HK-2 (cell line): ENCODE measurements around the gene STX1A.

ENCODE experiments used
- DNase-seq: peaks from one replicate; pipeline ENCODE4 v3.0.0-alpha.2; 2018; ENCODE audit not compliant: unreplicated experiment

STX1A gene

DNA sequence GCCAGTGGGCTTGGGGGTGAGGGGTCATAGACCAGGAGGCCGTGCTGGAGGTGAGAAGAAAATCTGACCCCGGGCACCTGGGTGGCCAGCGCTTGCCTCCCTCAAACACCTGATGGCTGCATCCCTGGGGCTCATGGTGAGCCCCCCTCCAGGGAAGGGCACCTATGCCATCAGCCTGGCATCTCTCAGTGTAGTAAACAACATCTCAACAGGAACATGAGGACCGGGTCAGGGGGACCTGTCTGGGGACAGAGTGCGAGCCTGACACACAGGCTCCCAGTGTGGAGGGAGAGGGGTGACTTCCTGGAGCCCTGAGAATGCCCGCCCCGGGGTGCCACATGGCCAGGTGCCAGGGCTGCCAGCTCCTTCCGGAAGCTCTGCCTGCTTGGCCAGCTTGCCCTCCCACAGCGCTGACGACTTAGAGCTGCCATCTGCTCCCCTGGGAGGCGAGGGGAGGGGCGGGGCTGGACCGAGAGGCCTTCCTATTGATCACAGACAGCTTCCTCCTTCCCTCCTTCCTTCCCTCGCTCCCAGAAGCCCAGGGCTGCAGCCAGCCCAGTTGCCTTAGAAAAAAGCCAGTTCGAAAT lies 12.3 kb downstream of the STX1A start:
- DNase-seq, result no peak

DNA sequence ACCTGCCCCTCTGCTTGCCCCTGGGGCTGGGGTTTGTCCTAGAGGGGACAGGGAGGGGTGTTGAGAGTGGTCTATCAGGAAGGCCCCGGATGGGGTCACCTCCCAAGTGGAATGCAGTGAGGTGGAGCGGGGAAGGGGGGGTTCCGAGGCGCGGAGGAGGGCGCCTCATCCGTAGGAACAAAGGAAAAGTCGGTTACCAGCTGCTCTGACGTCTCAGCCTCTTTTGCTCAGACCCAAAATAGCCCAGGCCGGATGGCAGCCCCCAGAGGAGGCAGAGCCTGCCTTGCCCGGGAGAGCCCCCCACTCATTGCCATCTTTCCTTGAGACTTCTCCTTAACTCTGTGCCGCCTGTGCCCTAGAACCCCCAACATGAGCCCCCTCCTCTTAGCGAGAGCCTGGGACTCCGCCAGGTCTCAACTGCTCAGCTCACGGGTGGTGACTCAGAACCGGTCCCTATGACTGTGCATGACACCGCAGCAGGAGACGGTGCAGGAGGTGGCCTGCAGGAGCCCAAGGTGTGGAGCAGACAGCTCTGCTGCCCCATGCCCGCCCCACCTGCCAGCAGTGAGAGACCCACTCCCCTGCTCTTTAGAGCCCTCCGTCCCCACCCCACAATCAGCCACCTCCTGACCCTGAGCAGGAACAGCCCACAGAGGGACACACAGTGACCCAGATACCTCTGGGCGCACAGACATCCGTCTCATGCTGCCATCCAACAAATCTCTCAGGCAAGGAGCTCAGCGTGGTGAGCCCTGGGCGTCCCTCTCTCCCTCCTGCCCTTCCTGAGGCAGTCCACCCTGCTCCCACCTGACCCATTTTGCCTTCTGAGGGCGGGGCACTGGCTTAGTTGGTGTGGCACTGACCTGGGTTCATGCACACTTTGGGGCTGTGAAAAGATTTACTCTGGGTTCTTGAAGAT lies 13.1 kb downstream of the STX1A start:
- DNase-seq, result no peak

DNA sequence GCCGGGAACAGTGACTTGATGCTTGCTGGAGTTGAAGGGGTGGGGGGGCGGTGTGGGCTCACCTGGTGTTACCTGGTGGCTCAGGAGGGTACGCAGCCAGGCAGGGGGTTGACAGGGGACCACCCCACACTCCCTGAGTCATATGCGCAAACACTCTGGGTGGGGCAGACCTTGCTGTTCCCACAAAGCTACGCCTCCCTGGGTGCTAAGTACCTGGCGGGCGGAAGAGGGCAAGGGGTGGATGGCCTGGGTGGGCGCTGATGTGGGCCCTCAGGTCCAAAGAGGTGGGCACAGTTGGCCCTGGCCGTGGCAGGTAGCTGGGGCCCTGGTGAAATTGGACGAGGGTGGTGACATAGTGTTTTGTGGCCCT lies 13.9 kb downstream of the STX1A start:
- DNase-seq, result no peak

DNA sequence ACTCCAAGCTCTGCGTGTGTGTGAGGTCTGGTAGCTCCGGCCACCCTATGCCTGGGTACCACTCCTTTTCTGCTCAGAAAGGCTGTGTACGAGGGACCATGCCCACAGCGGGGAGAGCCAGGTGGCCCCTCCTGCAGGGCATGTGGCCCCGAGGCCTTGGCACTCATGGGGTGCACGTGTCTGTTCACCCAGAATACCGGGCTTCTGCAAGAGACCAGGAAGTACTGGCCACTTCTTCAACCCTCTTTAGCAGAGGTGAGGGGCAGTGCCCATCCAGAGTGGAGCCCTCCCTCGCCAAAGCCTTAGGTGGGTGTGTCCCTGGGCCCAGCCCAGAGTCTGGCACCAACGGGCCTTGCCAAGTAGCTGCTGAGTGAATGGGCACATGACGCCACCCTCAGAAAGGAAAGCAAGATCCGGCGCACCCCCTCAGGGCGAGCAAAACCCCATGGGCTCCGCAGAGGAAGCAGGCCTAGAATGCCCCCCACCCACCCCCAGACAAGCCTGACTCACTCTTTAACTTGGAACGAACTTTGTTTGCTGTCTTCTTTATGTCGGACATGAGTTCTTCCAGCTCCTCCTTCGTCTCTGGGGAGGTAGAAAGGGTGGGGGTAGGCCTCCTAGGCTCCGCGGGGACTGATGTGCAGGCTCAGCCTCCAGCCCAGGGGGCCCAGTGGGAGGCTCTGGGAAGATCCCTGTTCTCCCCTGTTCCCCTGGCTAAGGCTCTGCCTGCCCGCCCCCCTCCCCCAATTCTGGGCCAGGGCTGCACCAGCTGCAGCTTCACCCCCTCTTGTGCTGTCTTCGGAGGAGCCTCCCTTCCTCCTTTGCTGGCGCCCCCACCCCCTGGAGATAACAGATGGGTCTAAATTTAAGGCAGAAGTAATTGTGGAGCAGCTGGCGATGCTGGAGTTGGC lies 14.6 kb downstream of the STX1A start:
- DNase-seq, result no peak

DNA sequence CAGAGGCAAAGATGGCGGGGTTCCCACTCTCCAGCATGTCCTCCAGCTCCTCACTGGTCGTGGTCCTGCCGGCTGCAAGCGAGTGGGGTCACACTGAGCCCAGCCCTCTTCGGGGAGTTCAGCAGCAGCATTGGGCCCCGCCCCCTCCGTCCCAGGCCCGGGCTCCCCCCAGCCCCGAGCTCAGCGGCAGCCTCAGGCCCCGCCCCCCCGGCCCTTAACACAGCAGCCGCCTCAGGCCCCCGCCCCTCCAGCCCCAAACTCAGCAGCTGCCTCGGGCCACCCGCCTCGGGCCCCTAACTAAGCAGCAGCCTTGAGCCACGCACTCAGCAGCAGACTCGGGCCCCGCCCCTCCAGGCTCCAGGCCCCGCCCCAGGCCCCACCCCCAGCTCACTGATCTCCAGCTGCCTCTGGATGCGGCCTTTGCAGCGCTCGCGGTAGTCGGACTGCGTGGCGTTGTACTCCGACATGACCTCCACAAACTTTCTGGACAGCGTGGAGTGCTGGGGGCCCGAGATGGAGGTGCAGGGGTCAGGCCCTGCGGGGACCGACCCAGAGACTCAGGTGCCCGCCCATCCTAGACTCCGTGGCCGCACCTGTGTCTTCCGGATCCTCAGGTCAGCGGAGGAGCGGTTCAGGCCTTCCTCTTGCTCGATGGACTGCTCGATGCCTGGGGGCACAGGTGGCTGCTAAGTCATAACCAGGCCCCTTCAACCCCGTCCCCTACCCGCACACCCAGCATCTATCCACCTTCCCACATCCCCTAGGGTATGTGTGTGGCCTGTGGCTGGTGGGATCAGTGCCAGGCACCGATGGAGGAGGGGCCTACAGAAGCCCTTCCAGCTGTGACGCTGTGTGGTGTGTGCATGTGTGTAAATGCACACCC lies 15.5 kb downstream of the STX1A start:
- DNase-seq, result no peak

DNA sequence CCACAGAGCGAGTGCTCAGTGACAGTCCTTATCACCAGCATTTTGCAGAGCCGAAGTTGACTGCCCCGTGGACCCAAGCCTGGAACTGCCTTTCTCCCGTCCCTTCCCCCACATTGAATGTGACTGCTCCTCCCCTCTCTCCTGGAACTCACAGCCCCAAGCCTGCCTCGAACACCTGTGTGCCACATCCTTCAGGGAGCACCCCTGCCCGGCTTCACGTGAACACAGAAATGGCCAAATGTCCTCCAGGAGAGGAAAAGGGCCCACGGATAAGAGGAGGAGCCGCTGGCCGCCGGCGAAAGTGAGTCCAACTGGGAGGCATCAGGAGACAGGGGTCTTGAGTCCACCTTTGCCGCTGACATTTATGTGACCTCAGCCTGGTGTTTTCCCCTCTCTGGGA lies 16.2 kb downstream of the STX1A start:
- no peak for DNase-seq

DNA sequence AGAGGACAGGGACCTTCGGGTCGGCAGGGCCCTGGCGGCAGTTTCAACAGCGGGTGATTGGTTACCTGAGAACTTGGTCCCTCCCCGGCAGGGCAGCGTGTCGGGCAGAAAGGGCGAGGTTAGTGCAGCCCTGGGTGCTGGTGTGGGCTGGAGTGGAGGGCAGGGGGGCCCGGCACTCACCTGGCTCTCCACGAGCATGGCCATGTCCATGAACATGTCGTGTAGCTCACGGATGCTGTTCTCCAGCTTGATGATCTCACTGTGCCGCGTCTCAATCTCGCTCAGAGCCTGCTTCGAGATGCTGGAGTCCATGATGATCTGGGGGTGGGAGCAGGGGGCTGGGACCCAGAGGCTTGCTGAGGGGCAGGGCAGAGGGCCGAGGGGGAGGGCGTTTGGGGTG lies 16.8 kb downstream of the STX1A start:
- DNase-seq, result no peak

DNA sequence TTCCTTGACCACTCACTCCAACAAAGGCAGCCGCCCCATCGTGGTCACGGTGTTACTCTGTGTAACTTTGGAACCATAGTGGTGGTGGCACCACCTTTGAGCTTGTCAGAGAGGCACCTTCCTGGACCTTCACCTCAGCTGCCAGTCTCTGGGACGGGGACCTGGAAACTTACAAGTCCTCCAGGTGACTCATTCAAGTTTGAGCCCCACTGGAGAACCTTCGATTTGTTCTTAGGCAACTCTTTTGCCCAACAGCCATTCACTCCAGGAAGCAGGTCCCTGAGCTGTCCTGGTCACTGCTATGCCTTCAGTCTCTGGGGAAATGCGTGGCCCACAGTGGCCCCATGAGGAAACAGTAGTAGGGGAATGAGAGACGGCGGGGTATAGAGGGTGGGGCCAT lies 17.2 kb downstream of the STX1A start:
- no peak for DNase-seq

DNA sequence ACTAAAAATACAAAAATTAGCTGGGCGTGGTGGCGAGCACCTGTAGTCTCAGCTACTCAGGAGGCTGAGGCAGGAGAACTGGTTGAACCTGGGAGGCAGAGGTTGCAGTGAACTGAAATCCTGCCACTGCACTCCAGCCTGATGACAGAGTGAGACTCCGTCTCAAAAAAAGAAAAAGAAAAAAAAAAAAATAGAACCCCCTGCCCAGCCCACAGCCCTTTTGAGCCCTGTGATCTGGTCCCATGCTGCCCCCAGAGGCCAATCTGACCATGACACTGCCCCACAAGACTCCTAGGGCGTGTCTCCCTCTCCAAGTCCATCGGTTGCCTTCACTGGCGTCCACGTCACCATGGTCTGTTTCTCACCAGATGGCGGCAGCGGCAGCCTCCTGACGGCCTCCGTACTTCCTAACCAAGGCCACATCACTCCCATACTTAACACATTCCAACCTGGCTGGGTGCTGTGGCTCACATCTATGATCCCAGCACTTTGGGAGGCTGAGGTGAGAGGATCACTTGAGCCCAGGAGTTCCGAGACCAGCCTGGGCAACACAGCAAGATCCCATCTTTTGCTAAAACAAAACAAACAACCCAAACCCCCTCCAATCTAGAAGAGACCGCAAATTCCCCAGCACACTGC lies 18.0 kb downstream of the STX1A start:
- no peak for DNase-seq

DNA sequence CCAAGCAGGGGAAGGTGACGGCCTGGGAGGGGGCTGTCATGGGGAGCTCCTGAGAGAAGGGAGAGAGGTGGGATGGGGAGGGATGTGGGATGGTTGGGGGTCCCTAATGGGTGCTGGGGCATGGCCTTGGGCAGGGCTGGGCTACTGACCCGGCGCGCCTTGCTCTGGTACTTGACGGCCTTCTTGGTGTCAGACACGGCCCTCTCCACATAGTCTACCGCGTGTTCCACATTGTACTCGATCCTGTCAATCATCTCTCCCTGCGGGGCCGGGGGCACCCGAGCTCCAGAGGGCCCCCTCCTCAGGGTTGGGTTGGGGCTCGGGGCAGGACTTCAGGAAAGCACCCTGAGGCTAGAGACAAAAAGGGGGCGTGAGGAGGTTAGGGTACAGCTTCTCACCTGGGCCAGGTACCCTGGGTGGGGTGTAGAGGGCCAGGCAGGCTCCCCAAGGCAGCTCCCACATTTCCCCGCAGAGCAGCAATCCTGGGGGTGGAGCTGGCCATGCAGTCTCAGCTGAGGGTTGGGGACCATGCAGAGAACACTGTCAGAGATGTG lies 18.8 kb downstream of the STX1A start:
- no peak for DNase-seq

DNA sequence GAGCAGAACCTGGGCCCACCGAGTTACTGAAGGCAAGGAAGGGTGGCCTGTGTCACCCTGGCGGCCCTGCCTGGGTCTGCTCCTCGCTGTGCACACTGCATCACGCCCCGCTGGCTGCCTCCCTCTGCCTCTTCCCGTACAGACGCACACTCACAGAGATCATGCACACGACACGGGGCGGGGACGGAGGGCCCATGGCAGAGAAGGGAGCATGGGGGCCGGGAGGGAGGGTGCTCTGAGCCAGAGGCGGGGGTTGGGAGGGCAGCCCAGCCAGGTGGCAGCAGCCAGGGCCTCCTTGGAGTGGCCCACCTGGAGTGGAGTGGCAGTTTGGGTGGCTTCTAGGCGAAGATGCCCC lies 19.4 kb downstream of the STX1A start:
- DNase-seq, result no peak

DNA sequence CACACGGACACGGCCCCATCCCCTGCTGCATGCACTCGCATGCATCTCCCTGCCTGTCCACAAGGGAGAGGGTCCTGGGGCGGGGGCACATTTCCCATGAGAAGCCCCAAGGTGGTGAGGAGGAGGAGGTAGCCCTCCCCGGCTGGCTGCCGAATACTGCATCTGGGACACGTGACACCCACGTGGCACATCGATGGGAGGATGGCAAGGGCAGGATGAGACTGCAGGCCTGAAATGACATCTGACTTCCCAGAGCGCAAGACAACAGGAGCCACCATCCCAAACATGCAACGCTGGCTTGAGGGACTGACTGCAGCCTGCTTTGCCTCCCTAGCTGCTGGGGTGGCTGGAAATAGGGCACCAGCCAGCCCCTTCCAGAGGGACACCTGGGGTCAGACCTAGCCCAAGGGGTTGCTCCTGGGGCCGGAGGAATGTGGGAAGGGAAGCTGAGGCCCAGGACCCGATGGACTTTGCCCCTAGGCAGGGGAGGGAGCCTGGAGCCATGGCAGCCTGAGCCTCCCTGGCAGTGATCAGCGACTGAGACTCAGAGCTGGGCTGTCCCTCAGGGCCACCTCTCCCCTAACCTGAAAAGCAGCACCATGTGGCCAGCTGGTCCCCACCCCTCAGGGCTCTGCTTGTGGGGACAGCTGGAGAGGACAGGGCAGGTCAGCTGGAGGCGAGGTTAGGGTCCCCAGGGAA lies 19.9 kb downstream of the STX1A start:
- DNase-seq, result no peak

DNA sequence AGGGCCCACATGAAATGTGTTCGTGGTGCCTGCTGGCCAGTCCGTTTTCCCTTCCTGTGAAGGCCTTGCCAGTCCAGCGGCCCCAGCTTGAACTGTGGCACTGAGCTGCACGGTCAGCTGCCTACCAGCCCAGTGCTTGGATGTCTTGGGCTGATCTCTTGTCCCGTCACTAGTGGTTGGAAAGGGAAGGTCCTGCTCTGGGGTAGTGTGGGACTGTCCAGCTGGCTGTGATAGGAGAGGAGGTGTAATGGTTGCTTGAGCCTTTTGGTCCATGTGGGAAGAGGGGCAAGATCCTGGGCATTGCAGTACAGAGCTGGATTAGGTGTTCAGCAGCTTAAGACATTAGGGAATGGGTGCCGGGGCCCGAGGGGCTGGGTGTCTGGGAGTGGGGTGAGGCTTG lies 21.1 kb downstream of the STX1A start:
- DNase-seq, result no peak

DNA sequence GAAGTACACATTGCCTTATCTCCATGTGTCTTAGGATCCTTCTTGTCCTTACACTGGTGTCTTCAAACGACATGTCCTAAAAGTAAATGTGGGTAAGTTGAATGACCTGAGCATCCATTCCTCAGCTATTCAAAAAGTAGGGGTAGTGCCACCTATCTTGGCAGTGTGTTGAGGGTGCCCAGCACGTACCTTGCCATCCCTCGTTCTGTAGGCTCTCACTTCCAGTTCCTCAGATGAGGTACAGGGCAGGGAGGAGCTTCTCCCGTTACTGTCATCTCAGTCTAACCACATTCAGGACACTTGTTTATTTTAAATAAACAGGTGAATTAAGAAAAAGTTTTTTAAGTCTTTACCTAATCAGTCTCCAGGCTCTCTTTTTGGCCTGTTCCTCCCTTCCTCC lies 23.1 kb downstream of the STX1A start:
- no peak for DNase-seq

DNA sequence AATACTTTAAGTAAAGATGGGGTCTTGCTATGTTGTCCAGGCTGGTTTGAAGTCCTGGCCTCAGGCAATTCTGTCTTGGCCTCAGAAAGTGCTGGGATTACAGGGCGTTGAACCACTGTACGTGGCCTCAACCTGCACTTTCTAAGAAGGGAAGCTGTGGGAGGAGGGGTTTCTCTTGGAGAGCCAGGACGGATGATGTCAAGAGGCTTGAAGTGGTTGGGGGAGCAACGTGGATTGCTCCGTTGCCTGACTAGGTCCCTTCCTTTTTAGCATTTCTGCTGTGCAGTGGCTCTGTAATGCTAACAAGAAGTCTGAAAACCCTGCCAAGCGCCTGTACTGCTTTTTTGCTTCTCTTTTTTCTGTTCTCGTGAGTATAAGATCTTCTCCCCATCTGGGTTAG lies 28.8 kb downstream of the STX1A start:
- no peak for DNase-seq

DNA sequence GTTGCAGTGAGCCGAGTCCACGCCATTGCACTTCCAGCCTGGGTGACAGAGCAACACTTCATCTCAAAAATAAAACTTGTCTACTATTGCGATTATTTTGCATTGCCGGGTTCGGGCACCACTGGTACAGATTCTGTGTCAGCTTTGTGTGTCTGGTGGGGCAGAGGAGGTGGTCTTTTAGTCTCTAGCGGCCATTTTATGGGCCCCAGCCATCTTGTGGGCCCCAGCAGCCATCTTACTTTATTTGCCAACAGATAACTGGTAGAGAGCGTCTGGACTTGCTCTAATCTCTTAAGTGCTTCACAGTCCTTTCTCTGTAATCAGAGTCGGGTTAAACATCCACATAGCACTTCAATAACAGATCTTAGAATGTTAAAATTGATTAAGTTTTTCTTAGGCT lies 31.2 kb downstream of the STX1A start:
- no peak for DNase-seq

DNA sequence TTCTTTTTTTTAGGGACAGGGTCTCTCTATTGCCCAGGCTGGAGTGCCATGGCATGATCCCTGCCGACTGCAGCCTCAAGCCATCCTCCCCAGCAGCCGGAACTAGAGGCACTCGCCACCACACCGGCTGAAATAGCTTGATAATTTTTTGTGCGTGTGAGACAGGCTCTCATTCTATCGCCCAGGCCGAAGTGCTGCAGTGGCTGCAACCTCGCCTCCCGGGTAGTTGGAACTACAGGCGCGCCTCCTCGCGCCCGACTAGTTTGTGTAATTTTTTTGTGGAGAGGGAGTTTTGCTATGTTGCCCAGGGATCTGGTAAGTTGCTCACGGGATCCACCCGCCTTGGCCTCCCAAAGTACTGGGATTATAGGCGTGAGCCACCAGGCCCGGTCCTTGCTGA lies 34.2 kb downstream of the STX1A start:
- DNase-seq, result no peak

DNA sequence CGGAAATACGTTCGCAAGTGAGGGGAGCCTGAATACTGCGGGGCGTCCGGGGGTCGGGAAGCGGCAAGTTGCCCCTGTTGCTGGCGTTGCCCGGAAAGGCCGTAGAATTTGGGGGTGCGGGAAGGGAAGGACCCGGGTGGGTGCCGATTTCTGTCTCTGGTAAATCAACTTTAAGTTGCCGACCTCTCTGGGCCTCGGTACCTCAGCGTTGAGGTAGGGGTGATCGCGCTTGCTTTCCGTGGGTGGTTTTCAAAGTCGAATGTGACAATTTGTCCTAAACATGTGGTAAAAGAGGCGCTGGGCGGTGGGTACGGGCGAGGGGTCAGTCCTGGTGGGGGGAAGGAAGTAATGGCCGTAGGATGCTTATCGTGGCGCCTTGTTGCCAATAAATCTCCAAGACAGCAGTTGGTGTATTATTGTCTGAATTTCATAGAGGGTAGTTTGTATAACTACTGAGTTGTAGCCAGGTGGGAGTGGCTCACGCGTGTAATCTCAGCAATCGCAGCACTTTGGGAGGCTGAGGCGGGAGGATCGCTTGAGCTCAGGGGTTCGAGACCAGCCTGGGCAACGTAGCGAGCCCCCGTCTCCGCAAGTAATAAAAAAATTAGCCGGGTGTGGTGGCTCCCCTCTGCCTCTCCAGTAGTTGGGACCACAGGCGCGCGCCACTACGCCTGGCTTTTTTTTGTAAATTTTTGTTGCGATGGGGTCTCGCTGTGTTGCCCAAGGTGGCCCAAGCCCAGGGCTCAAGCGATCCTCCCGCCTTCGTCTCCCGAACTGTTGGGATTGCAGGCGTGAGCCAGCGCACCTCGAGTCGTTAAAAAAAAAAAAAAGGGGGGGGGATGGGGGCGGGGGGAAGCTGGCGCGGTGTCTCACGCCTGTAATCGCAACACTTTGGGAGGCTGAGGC lies 35.4 kb downstream of the STX1A start:
- DNase-seq, result no peak
